Measurements from ENCODE around the gene FCHO2.

Gene FCHO2

GRCh38 chr5:73125289-73125688, 169.4 kb downstream of the FCHO2 start:
- FAIRE-seq (no peak), DNase-seq (ENCODE audit: insufficient read length, low spot score) (no peak)
- TF ChIP-seq CTCF (IDR thresholded peaks at IDR 0.05; ENCODE audit: insufficient read depth, missing control alignments), result no peak

- DNase-seq (ENCODE audit: insufficient read length, low spot score), result no peak
- no peak for TF ChIP-seq CTCF (IDR thresholded peaks at IDR 0.05; ENCODE audit: insufficient read depth, missing control alignments)
- no peak for FAIRE-seq
These were observed 170.5 kb downstream of the FCHO2 start for GRCh38 chr5:73126381-73126780.

- no peak for FAIRE-seq
- DNase-seq (ENCODE audit: insufficient read length, low spot score), result no peak
- no peak for TF ChIP-seq CTCF (IDR thresholded peaks at IDR 0.05; ENCODE audit: insufficient read depth, missing control alignments)
These were observed 171.1 kb downstream of the FCHO2 start for GRCh38 chr5:73126957-73127356.

GRCh38 chr5:73129143-73129542, 173.3 kb downstream of the FCHO2 start:
- FAIRE-seq (no peak), DNase-seq (ENCODE audit: insufficient read length, low spot score) (no peak)
- TF ChIP-seq CTCF (IDR thresholded peaks at IDR 0.05; ENCODE audit: insufficient read depth, missing control alignments), result no peak

GRCh38 chr5:73130811-73131210, 175.0 kb downstream of the FCHO2 start:
- no peak for FAIRE-seq
- no peak for DNase-seq (ENCODE audit: insufficient read length, low spot score)
- no peak for TF ChIP-seq CTCF (IDR thresholded peaks at IDR 0.05; ENCODE audit: insufficient read depth, missing control alignments)

- DNase-seq (ENCODE audit: insufficient read length, low spot score) (no peak), FAIRE-seq (no peak)
- no peak for TF ChIP-seq CTCF (IDR thresholded peaks at IDR 0.05; ENCODE audit: insufficient read depth, missing control alignments)
These were observed 176.0 kb downstream of the FCHO2 start for GRCh38 chr5:73131711-73132425.

- TF ChIP-seq CTCF (IDR thresholded peaks at IDR 0.05; ENCODE audit: insufficient read depth, missing control alignments), result no peak
- FAIRE-seq (no peak), DNase-seq (ENCODE audit: insufficient read length, low spot score) (no peak)
These were observed 176.9 kb downstream of the FCHO2 start for GRCh38 chr5:73132759-73133158.

Measured in D721Med (cell line).